Duodenal mucosa (tissue), 2 donors: ENCODE results near the gene GLIS2.

Experiments
- H3K27ac ChIP-seq: one replicate; pipeline ENCODE4 v1.7.0; 2013; ENCODE audit warnings: low read depth, low read length
- H3K27me3 ChIP-seq, 2 donors: one replicate each; pipeline ENCODE4 v1.7.0; 2013; ENCODE audit warnings: low read length in 2 of 2, control low read depth in 1 of 2; ENCODE audit not compliant: insufficient read depth in 2 of 2, control insufficient read depth in 1 of 2
- H3K36me3 ChIP-seq, 2 donors: one replicate each; pipeline ENCODE4 v1.7.0; 2013; ENCODE audit warnings: low read length in 2 of 2, control low read depth in 1 of 2; ENCODE audit not compliant: insufficient read depth in 2 of 2, control insufficient read depth in 1 of 2
- H3K4me1 ChIP-seq, 2 donors: one replicate each; pipeline ENCODE4 v1.7.0; 2013; ENCODE audit warnings: low read length in 2 of 2, control low read depth in 1 of 2; ENCODE audit not compliant: insufficient read depth in 2 of 2, control insufficient read depth in 1 of 2
- H3K4me3 ChIP-seq, 2 donors: one replicate each; pipeline ENCODE4 v1.7.0; 2013; ENCODE audit warnings: low read length in 2 of 2, low read depth in 1 of 2
- H3K9ac ChIP-seq, 2 donors: one replicate each; pipeline ENCODE4 v1.7.0; 2013; ENCODE audit warnings: low read length in 2 of 2, low read depth in 1 of 2
- H3K9me3 ChIP-seq, 2 donors: one replicate each; pipeline ENCODE4 v1.7.0; 2013; ENCODE audit warnings: low read length in 2 of 2, control low read depth in 1 of 2; ENCODE audit not compliant: control insufficient read depth in 1 of 2

Gene GLIS2

GRCh38 chr16:4315186-4316107 is at the start of gene GLIS2:
Gene GLIS2 (plus strand): TSS chr16:4316067. CDS start chr16:4332281, 16,214 bp downstream.
- peak within 1 kb of the TSS; percentile 38 to 42 for H3K9ac ChIP-seq
- H3K9me3 ChIP-seq, result no peaks in the 10 kb centered on the region
- peaks cover 11 to 39% of the 10 kb centered on the region in 2 donors for H3K4me1 ChIP-seq
- no peaks in the 10 kb centered on the region for H3K36me3 ChIP-seq
- peak within 1 kb of the TSS; percentile 63 for H3K27ac ChIP-seq
- peaks cover 17 to 31% of the 10 kb centered on the region in 2 donors for H3K27me3 ChIP-seq
- peak within 1 kb of the TSS; percentile 55 to 64 for H3K4me3 ChIP-seq

DNA sequence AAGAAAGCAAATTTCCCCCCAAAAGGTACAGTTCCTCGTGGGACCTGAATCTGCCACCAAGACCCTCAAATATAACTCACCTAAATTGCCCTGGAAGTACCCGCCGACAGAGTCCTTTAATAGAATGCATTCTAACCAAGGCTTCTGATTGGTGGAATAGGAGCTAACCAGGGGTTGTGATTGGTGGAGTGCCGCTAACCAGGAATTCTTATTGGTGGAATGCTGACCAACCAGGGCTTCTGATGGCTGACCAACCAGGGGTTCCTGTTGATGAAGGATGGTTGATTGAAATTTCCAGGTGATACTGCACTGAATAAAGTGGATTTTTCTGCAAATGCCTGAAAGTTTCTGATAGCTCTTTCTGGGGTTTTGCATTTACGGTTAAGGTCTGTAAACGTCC is 49.5 kb upstream of the GLIS2 start:
- Histone ChIP-seq H3K27ac (no peak overlapping the region), H3K9me3 (no peaks in the 10 kb centered on the region), H3K36me3 (peaks cover 2 to 15% of the 10 kb centered on the region in 2 donors), H3K27me3 (no peaks in the 10 kb centered on the region), H3K4me1 (peaks cover 19 to 25% of the 10 kb centered on the region in 2 donors), H3K9ac (no peak overlapping the region), H3K4me3 (no peak overlapping the region)

- H3K36me3 ChIP-seq, result peaks cover 2 to 3% of the 10 kb centered on the region in 2 donors
- peaks cover under 1 to 17% of the 10 kb centered on the region in 2 donors for H3K4me1 ChIP-seq
- H3K27ac ChIP-seq, result no peak overlapping the region
- H3K9ac ChIP-seq, result no peak overlapping the region
- no peaks in the 10 kb centered on the region for H3K9me3 ChIP-seq
- H3K27me3 ChIP-seq, result no peaks in the 10 kb centered on the region
- H3K4me3 ChIP-seq, result no peak overlapping the region
These were observed 45.8 kb upstream of the GLIS2 start for GRCh38 chr16:4270091-4270490.

- H3K4me3 ChIP-seq, result peak overlapping the region; percentile 89 to 90
- peaks cover 2 to 3% of the 10 kb centered on the region in 2 donors for H3K36me3 ChIP-seq
- H3K27me3 ChIP-seq, result no peaks in the 10 kb centered on the region
- H3K9me3 ChIP-seq, result no peaks in the 10 kb centered on the region
- H3K27ac ChIP-seq, result no peak overlapping the region
- peak overlapping the region in 1 of 2 donors; percentile 56 for H3K9ac ChIP-seq
- H3K4me1 ChIP-seq, result peaks cover 0 to 17% of the 10 kb centered on the region in 2 donors
These were observed 45.3 kb upstream of the GLIS2 start for GRCh38 chr16:4270595-4270994.

DNA sequence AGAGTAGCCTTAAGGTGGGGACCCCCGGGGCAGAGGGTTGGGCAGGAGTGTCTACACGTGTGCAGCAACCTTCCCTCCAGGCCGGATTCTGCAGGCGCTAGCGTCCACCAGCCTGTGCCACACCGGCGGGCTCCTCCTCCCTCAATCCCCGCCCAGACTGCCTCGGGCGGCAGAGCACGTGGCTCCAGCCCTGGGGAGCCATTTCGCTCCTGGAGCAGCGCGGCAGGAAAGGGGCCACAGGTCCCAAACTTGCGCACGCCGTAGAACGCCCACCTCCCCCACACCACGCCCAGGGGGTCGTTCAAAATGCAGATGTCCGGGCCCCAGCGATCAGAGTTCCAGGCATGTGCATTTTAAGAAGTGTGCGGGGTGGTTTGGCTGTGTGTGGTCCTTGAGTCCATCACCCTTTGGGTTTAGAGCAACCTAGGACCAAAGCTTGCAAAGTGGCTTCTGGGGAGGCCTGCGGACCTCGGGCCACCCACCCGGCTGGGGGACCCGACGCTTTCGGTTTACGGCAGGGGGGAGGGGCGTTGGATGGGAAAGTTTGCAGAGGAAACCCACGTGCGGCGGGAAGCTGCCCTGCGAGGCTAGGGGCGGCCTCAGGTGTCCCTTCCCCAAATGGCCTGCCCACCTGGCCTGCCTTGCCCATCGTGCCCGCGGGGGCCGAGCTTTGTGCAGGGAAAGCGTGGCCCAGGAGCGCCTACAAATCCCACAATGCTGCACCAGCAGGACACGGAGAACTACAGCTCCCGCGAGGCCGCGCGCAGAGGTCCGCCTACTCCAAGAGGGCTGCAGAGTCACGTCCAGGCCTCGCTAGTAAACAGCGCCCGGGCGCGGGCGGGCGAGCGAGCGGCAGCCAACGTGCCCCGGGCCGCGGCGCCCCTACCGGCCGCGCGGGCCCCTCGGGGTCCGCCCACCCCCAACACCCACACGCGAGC is 44.4 kb upstream of the GLIS2 start:
- Histone ChIP-seq H3K36me3 (peaks cover 2 to 3% of the 10 kb centered on the region in 2 donors), H3K27ac (peak overlapping the region; percentile 64), H3K4me1 (peaks cover 0 to 13% of the 10 kb centered on the region in 2 donors), H3K27me3 (no peaks in the 10 kb centered on the region), H3K9me3 (no peaks in the 10 kb centered on the region), H3K9ac (peak overlapping the region; percentile 56 to 69), H3K4me3 (peak overlapping the region; percentile 89 to 90)

DNA sequence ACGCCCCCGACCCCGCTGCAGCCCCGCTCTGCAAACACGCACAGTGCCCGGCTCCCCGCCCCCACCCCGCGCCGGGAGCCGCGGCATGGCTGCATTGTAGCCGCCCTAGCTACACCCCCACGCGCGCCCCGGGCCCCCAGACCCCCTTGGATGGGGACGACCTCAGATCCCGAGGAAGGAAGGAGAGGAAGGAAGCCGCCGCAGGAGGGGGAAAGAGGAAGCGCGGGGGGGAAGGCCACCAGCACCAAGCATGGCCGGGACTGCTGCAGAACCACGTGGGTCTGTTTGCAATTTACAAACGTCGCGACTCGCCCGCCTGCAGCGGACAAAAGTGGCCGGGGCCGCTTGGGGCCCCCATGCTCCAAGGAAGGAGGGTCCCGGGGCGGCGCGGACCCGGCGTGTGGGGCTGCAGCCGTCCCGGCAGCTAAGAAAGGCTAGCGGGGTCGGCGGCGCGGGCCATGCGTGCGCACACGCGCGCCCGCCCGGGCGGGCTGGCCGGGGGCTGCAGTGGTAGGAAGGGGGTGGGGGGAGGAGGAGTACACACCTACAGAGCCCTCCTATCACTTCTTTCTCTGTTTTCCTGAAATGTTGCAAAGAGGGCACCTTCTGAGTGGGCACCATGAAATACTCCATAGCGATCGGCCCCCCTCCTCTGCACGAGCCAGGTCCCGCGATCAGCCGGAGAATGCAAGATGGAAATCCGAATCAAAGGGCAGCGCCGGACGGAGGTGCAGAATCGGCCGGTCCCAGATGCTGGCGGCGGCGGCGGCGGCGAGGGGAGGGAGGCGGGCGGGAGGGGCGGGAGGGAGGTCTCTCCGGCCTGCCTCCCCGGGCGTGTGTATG is 43.5 kb upstream of the GLIS2 start:
- H3K4me1 ChIP-seq, result peaks cover 0 to 13% of the 10 kb centered on the region in 2 donors
- H3K27ac ChIP-seq, result peak overlapping the region; percentile 20
- no peaks in the 10 kb centered on the region for H3K9me3 ChIP-seq
- H3K27me3 ChIP-seq, result no peaks in the 10 kb centered on the region
- H3K36me3 ChIP-seq, result peaks cover 2 to 3% of the 10 kb centered on the region in 2 donors
- H3K4me3 ChIP-seq, result peak overlapping the region; percentile 76 to 90
- H3K9ac ChIP-seq, result peak overlapping the region; percentile 10 to 18

DNA sequence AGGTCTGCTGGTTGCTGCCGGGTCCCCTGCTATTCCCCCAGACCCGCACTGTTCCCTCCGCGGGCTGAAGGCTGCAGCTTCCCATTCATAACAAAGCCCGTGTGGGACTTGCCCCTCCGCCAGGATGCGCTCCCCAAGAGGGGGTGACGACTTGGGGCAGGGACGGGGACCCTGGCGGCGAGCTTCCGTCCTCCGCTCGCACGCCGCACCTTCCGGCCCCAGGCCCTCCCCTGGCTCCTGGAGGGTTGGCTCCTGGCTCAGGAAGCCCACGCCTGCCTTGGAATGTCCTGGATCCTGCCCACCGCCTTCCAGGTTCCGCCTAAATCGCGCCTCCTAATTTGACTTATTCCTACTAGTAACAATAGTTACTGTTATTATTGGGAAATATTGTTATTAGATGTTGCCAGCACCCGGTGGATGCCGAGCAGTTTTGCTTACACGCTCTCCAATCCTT is 42.0 kb upstream of the GLIS2 start:
- Histone ChIP-seq H3K27me3 (no peaks in the 10 kb centered on the region), H3K27ac (peak overlapping the region; percentile 80), H3K4me1 (peaks cover 0 to 13% of the 10 kb centered on the region in 2 donors), H3K9ac (peak overlapping the region; percentile 39 to 56), H3K9me3 (no peaks in the 10 kb centered on the region), H3K36me3 (no peaks in the 10 kb centered on the region), H3K4me3 (peak overlapping the region; percentile 68 to 72)

GRCh38 chr16:4275861-4276260 is 40.0 kb upstream of the GLIS2 start:
- no peak overlapping the region for H3K27ac ChIP-seq
- H3K9me3 ChIP-seq, result no peaks in the 10 kb centered on the region
- H3K27me3 ChIP-seq, result no peaks in the 10 kb centered on the region
- H3K4me1 ChIP-seq, result peaks cover 0 to 9% of the 10 kb centered on the region in 2 donors
- no peaks in the 10 kb centered on the region for H3K36me3 ChIP-seq
- H3K4me3 ChIP-seq, result no peak overlapping the region
- no peak overlapping the region for H3K9ac ChIP-seq

DNA sequence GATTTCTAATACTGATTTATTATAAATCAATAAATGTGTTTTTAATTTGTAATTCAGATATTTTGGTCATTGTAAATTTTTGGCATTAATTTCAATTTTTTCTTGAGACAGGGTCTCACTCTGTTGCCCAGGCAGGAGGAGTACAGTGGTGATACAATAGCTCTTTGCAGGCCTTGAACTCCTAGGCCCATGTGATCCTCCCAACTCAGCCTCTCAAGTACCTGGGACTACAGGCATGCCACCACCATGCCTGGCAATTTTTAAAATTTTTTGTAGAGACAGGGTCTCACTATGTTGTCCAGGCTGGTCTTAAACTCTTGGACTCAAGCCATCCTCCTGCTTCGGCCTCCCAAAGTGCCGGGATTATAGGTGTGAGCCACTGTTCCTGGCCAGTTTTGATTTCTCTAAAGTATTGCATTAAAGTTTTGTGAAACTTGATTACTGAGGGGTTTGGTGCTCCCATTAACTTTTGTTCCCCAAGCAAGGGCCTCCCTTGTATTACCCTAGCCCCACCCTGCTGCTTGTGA is 37.8 kb upstream of the GLIS2 start:
- no peak overlapping the region for H3K9ac ChIP-seq

More for the DNA sequence above, 37.8 kb upstream of the GLIS2 start:
- H3K4me3 ChIP-seq, result no peak overlapping the region
- no peaks in the 10 kb centered on the region for H3K9me3 ChIP-seq
- H3K27ac ChIP-seq, result no peak overlapping the region
- no peaks in the 10 kb centered on the region for H3K36me3 ChIP-seq
- H3K4me1 ChIP-seq, result peaks cover 0 to 4% of the 10 kb centered on the region in 2 donors
- no peaks in the 10 kb centered on the region for H3K27me3 ChIP-seq
